ENCODE results near the gene LTBP1. TPM values are rescaled to one million over a fixed set of nuclear protein-coding genes. Genes with fewer than 3 reads are reported as not detected.

The LTBP1 gene
- total and polyA plus RNA-seq, 10 of the 15 experiments (the other 5 are each of a cell fraction or from before 2014, with no cell fraction given), result 0.01 to 0.28 (median 0.12) TPM; not detected in 2

DNA sequence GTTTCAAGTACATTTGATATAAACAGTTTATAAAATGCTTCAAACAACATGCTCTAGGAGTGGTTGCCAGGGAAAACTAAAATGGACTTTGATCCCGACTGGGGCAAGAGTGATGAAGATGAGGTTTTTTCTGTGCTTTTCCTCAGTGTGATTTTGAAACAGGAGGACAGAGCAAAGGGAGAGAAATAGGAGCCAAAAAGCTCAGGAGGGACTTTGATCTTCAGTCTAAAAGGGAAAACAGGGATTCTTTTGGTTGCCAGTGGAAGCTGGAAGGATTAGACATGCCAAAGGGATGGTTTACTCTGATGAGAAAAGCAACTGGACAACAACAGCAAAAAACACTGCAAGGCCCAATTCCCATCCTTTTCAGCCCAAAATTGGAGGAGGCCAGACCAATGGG lies 95.5 kb downstream of the LTBP1 start:
- H3K4me1 ChIP-seq (ENCODE audit: control insufficient read depth, insufficient read depth, low read length), result no peaks in the 10 kb centered on the region
- ChIA-PET CTCF (no interaction called here), SMC1A (ENCODE audit: uncharacterized antibody, unreplicated experiment) (interaction anchor here (0.7 kb wide), 1 partner anchor 10 kb away, joined by 3 read pairs; no protein-coding TSS in a partner anchor), POLR2A (no interaction called here), RAD21 (ENCODE audit: unreplicated experiment) (no interaction called here)
- no peaks in the 10 kb centered on the region; a peak in 1 of 4 replicates for H3K27me3 ChIP-seq (replicated peaks in 1 of 2; ENCODE audit: control insufficient read depth in 2 of 2, insufficient read depth in 2 of 2, low read length in 1 of 2)
- ATAC-seq (no peak), DNase-seq (ENCODE audit: low read depth, low spot score) (no peak), FAIRE-seq (no peak)
- in situ Hi-C loops (cut with MboI), result no loop called here
- intact Hi-C loops (cut with micrococcal nuclease; ENCODE audit: unreplicated experiment), result no loop called here
- H4K20me1 ChIP-seq (ENCODE audit: control insufficient read depth, insufficient read depth), result no peaks in the 10 kb centered on the region
- H3K79me2 ChIP-seq (ENCODE audit: control insufficient read depth, insufficient read depth, low read length), result no peaks in the 10 kb centered on the region
- no peak overlapping the region for H3K4me3 ChIP-seq
- no TSS peak for BruUV-seq (replicated peaks)
- H3K9ac ChIP-seq (ENCODE audit: control insufficient read depth, insufficient read depth, low read length), result no peak overlapping the region
- 36% methylated on average over 1 of the region's 1 CpG for WGBS (ENCODE audit: insufficient coverage, insufficient replicate concordance, low lambda C conversion rate, missing lambda C conversion rate)
- no peaks in the 10 kb centered on the region for H3K36me3 ChIP-seq (ENCODE audit: control insufficient read depth in 2 of 2, insufficient read depth in 2 of 2, low read length in 1 of 2)
- no peak overlapping the region for H3K27ac ChIP-seq (ENCODE audit: control insufficient read depth, insufficient read depth)
- H3K4me2 ChIP-seq (ENCODE audit: control insufficient read depth, insufficient read depth), result no peak overlapping the region
- H3K9me3 ChIP-seq (replicated peaks; ENCODE audit: control insufficient read depth, insufficient read depth, low read length), result no peaks in the 10 kb centered on the region
- H2AFZ ChIP-seq (ENCODE audit: control insufficient read depth, low read depth, low read length), result no peak overlapping the region
- TF ChIP-seq RAD51 (IDR thresholded peaks at IDR 0.05) (no peak), POLR2AphosphoS2 (IDR thresholded peaks at IDR 0.05; ENCODE audit: low read depth, low read length) (no peak), FOS (IDR thresholded peaks at IDR 0.05; ENCODE audit: borderline replicate concordance, extremely low read depth, insufficient read length) (no peak), FOXK2 (IDR thresholded peaks at IDR 0.05) (no peak), CHD2 (IDR thresholded peaks at IDR 0.05; ENCODE audit: borderline replicate concordance, low read depth, low read length) (no peak), ASH2L (IDR thresholded peaks at IDR 0.05; ENCODE audit: borderline replicate concordance, low read depth) (no peak), BCL11A (IDR thresholded peaks at IDR 0.05; ENCODE audit: low read depth, low read length) (no peak), SMAD1 (IDR thresholded peaks at IDR 0.05; ENCODE audit: low read depth, partially characterized antibody) (no peak), PAX5 (IDR thresholded peaks at IDR 0.05; ENCODE audit: borderline replicate concordance, low read depth, low read length) (no peak), KDM1A (IDR thresholded peaks at IDR 0.05; ENCODE audit: borderline replicate concordance) (no peak), ZNF592 (IDR thresholded peaks at IDR 0.05) (no peak)
- TF ChIP-seq, protein P1, sequence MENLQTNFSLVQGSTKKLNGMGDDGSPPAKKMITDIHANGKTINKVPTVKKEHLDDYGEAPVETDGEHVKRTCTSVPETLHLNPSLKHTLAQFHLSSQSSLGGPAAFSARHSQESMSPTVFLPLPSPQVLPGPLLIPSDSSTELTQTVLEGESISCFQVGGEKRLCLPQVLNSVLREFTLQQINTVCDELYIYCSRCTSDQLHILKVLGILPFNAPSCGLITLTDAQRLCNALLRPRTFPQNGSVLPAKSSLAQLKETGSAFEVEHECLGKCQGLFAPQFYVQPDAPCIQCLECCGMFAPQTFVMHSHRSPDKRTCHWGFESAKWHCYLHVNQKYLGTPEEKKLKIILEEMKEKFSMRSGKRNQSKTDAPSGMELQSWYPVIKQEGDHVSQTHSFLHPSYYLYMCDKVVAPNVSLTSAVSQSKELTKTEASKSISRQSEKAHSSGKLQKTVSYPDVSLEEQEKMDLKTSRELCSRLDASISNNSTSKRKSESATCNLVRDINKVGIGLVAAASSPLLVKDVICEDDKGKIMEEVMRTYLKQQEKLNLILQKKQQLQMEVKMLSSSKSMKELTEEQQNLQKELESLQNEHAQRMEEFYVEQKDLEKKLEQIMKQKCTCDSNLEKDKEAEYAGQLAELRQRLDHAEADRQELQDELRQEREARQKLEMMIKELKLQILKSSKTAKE (IDR thresholded peaks at IDR 0.05; ENCODE audit: low read depth, poor library complexity, severe bottlenecking), result no peak
- TF ChIP-seq, protein P2, sequence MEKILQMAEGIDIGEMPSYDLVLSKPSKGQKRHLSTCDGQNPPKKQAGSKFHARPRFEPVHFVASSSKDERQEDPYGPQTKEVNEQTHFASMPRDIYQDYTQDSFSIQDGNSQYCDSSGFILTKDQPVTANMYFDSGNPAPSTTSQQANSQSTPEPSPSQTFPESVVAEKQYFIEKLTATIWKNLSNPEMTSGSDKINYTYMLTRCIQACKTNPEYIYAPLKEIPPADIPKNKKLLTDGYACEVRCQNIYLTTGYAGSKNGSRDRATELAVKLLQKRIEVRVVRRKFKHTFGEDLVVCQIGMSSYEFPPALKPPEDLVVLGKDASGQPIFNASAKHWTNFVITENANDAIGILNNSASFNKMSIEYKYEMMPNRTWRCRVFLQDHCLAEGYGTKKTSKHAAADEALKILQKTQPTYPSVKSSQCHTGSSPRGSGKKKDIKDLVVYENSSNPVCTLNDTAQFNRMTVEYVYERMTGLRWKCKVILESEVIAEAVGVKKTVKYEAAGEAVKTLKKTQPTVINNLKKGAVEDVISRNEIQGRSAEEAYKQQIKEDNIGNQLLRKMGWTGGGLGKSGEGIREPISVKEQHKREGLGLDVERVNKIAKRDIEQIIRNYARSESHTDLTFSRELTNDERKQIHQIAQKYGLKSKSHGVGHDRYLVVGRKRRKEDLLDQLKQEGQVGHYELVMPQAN (conservative IDR thresholded peaks at IDR 0.05), result no peak

All from GM12878 (cell line).